GM21367 (cell line): ENCODE measurements around the gene SESN2.

Experiments
- ATAC-seq: cut with Tn5 transposase; IDR thresholded peaks from one replicate; pipeline ENCODE4 v1.9.1; 2021; ENCODE audit not compliant: unreplicated experiment

Gene SESN2

GRCh38 chr1:28259252-28259933, at the start of gene SESN2:
Gene SESN2 (plus strand): TSS chr1:28259518. CDS start chr1:28259848, 330 bp downstream.
- peak; percentile 88 for ATAC-seq

- no peak for ATAC-seq
Measured at GRCh38 chr1:28209700-28210099, 49.6 kb upstream of the SESN2 start.

GRCh38 chr1:28213315-28213714, 46.0 kb upstream of the SESN2 start:
- ATAC-seq = no peak

GRCh38 chr1:28229089-28229488, 30.2 kb upstream of the SESN2 start:
- ATAC-seq = no peak

- ATAC-seq = no peak
Measured at GRCh38 chr1:28229996-28230395, 29.3 kb upstream of the SESN2 start.

GRCh38 chr1:28232558-28233263, 26.6 kb upstream of the SESN2 start, which contains the start of gene DNAJC8:
Gene DNAJC8 (minus strand): TSS chr1:28233029. CDS start chr1:28232998, 31 bp downstream.
- peak; percentile 53 for ATAC-seq

GRCh38 chr1:28233264-28233606, 26.1 kb upstream of the SESN2 start:
- ATAC-seq = no peak

- peak; percentile 80 for ATAC-seq
Measured at GRCh38 chr1:28235755-28236655, 23.3 kb upstream of the SESN2 start, which contains the start of gene ATP5IF1. Gene ATP5IF1 (plus strand): TSS chr1:28236124. CDS start chr1:28236184, 60 bp downstream.

GRCh38 chr1:28236656-28237322, 22.5 kb upstream of the SESN2 start:
- no peak for ATAC-seq

GRCh38 chr1:28239004-28239403, 20.3 kb upstream of the SESN2 start:
- no peak for ATAC-seq

GRCh38 chr1:28240024-28240423, 19.3 kb upstream of the SESN2 start:
- no peak for ATAC-seq

GRCh38 chr1:28241638-28242241, 17.6 kb upstream of the SESN2 start:
- no peak for ATAC-seq

- no peak for ATAC-seq
Measured at GRCh38 chr1:28243685-28244311, 15.5 kb upstream of the SESN2 start.

- no peak for ATAC-seq
Measured at GRCh38 chr1:28244549-28245251, 14.6 kb upstream of the SESN2 start.

GRCh38 chr1:28246427-28246832, 12.9 kb upstream of the SESN2 start:
- no peak for ATAC-seq

GRCh38 chr1:28247612-28248272, 11.6 kb upstream of the SESN2 start:
- ATAC-seq = no peak

GRCh38 chr1:28248273-28249012, 10.9 kb upstream of the SESN2 start:
- ATAC-seq = no peak
